ENCODE measurements around the gene CARS2.
"Not testable (repeated sequence)": the region's sequence is repeated elsewhere in the genome, so short reads cannot be mapped to it uniquely, and the experiment has no call there.

Gene CARS2

DNA sequence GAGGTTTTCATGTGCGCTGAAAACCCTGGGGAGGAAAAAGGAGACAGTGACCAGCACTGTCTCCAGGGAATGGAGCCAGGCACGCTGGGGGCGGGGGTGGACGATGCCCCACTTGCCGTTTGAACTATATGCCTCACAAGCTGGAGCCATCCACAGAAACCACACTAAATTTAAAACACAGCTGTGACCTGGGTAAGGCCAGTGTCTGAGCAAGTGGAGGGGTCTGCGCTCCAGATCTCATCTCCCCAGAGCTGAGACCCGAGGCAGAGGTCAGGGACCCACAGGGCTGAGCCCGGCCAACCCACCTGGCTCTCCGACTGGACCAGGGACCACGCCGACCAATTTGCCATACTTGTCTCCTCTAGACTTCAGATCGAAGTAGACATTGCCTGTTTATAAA lies 23.2 kb downstream of the CARS2 start:
- no peak for DNase-seq (ENCODE audit: low read depth in 2 of 2)

DNA sequence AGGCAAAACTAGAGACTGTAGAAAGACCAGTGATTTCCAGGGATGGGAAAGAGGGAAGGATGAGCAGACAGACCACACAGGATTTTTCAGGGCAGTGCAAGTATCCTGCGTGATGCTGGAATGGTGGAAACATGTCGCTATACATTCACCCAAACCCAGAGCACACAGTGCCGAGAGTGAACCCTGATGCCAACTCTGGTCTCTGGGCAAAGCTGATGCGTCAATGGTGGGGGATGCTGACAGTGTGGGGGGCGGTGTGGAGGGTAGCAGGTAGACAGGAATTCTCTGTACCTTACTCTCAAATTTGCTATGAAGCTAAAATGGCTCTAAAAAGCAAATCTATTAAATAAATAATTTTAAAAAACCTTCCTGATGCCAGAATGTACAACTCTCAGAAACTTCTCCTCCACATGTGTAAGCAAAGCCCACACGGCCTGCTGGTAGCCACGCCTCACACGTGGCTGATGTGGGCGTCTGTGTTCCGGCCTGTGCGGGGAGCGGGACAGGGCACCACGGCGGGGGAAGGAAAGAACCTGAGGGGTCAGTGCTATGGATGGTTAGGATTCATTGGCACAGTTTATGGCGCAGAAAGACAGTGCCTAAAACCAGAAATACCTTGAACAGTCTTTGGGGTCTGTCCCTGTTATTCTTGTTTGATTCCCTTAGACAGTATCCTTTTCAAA lies 23.9 kb downstream of the CARS2 start:
- no peak for DNase-seq (ENCODE audit: low read depth in 2 of 2)

DNA sequence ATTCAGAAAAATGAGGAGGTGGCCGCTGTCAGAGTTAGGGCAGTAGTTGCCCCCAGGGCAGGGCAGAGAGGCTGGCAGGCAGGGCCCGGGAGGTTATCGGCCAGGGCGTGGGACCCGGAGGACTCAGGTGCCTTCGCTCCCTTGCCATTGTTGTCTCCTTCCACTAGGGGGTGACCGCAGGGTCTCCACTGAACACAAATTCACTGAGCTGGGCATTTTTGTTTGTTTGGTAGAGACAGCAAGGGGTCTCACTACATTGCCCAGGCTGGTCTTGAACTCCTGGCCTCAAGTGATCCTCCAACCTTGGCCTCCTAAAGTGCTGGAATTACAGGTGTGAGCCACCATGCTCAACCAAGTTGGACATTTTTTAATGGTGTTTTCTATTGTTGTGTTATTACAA lies 25.1 kb downstream of the CARS2 start:
- no peak for DNase-seq (ENCODE audit: low read depth in 2 of 2)

DNA sequence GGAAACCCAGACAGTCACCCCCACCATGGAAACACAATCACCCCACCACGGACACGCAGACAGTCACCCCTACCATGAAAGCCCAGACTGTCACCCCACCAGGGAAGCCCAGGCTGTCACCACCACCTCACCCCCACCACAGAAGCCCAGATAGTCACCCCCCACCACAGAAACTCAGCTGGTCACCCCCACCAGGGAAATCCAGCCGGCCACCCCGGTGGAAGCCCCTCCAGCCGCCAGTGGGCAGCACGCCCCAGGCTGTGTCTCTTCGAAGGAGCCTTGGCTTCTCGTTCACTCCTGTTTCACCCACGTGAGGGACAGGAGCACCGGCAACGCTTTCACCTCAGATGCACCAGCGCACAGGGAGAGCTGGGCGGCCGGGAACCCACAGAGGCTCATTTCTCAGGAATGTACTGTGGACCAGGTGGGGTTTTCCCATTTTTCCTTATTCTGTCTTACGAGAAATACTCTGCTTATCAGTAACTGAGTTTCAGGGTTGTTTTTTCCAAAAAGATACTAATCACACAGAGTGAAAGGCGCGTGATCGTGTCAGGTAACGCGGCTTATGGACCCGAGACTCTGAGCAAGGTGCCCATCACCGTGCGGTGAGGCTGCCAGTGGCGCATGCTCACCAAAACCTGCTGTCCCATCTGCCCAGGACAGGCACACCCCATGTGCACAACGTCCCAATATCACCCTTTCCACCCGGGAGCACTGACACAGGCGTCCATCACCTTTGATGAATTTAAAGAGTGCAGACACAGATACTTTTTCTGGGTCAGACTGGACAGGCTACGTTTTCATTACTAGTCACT lies 28.0 kb downstream of the CARS2 start:
- peak in 1 of 2 donors; percentile 3 for DNase-seq (ENCODE audit: low read depth in 2 of 2)

DNA sequence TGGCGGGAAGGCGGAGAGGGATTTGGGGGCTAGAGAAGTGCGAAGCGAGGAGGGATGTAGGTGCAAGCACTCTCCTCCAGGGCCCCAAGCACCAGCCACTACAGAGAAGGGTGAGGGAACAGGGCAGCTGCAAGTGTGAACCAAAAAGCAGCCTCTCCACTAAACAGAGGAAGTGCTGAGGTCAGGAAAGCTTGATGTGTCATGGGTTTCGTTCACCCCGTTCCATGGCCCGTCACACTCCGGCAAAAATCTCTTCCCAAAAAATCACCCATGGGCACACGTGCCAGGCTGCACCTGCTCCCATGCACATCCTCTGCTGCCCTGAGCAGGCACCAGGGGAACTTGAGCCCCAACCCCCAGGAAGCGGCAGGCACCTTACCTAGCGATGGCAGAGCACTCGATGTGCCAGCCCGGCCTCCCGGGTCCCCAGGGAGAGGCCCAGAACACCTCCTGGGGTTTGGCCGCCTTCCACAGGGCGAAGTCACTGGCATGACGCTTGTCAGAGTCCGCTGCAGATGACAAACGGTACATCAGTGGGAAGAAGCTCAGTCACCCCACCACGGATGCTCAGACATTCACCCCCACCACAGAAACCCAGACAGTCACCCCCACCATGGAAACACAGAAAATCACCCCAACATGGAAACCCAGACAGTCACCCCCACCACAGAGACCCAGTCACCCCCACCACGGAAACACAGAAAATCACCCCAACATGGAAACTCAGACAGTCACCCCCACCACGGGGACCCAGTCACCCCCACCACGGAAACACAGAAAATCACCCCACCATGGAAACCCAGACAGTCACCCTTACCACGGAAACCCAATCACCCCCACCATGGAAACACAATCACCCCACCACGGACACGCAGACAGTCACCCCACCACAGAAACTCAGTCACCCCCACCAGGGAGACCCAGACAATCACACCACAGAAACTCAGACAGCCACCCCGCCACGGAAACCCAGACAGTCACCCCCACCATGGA lies 29.0 kb downstream of the CARS2 start:
- DNase-seq (ENCODE audit: low read depth in 2 of 2), result peak; percentile 19 to 26

DNA sequence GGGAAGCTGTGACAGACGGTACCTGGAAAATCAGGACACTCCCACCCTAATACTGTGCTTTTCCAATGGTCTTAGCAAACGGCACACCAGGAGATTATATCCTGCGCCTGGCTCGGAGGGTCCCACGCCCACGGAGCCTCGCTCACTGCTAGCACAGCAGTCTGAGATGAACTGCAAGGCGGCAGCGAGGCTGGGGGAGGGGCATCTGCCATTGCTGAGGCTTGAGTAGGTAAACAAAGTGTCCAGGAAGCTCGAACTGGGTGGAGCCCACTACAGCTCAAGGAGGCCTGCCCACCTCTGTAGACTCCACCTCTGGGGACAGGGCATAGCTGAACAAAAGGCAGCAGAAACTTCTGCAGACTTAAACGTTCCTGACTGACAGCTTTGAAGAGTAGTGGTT lies 36.1 kb downstream of the CARS2 start:
- not testable (repeated sequence) for DNase-seq (ENCODE audit: low read depth in 2 of 2)

DNA sequence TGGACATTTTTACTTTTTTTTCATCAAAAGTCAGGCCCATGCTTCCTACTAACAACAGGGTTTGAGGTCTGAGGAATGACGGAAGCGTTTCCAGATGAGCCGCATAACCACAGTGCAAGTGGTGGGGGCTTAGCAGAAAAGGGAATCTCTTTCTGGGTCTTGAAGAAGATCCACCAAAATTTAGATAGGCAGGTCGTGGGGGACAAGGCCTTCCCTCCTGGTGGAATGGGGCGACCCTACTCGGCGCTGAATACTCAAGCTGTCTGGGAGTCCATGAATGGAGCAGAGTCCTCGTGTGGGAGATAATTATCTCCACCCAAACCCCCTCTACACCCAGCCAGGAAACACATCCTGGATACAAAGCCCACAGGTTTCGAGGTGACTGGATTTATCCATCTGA lies 36.9 kb downstream of the CARS2 start:
- no peak for DNase-seq (ENCODE audit: low read depth in 2 of 2)

DNA sequence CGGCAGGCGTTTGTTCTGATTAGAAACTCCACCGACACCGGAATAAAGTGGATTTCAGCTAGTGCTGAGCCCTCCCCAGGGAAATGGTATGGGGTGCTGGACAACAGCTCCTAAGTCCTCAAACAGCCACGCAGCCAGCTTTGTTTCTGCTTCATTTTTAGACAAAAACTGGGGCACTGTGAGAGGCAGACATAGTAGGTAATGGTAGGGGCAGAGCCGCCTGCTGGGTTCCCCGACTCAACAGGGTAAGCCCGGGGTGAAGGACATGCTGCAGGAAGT lies 39.7 kb downstream of the CARS2 start:
- no peak for DNase-seq (ENCODE audit: low read depth in 2 of 2)

DNA sequence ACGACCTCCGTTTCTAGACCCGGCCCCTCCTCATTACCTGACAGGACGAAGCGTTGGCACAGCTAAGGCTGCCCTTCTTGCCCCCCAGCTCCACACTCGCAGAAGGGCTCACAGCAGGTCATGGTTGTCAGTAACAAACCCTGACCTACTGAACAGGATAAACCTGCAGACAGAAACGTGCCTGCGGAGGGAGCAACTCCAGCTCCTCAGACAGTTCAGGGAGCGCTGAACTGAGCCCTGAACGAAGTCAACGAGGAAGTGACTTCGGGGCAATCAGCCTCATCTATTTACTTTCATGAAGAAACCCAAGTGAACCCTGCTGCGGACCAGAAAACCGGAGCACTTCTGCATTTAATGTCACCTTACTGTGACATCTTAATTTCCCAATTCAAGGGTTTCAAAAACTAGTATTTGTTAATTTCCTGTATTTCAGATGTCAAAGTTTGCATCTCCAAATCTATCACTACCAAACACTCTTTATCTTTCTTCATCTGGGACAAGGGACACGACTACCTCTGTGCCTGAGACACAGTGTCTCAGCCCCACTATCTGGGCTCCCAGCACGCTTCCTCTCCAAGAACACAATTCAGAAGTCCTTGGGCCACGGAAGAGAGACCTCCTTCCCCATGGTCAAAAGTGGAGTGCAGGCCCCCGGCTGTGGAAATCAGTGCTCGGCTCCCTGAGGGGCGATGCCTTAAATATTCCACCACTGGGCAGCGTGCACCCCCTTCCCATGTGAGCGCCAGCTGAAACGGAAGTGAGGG lies 40.2 kb downstream of the CARS2 start:
- DNase-seq (ENCODE audit: low read depth in 2 of 2), result no peak

DNA sequence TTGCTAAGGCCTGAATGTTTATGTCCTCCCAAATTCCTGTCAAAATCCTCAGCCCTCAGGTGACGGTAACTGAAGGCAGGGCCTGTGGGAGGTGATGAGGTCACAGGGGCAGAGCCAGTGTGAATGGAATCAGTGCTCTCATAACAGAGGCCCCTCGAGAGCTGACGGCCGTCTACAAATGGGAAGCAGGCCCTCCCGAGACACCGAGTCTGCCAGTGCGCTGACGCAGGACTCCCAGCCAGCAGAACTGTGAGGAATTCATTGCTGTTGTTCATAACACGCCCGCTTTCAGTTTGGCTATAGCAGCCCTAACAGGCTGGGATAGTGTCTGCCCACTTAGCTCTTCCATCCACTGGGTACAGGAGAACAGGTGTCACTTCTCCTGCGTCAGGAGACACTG lies 41.2 kb downstream of the CARS2 start:
- DNase-seq (ENCODE audit: low read depth in 2 of 2), result no peak

DNA sequence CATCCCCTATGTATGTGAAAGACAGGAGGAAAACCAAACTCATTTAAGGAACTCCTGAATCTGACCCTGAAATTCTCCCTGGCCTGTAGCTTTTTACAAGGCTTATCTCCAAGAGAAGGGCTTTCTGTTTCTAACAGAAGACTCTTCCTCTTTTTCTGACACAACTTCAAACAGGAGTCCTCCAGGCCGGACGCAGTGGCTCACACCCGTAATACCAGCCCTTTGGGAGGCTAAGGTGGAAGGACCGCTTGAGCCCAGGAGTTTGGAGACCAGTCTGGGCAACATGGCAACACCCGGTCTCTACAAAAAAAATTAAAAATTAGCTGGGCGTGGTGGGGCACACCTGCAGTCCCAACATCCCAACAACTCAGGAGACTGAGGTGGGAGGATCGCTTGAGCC lies 41.9 kb downstream of the CARS2 start:
- DNase-seq (ENCODE audit: low read depth in 2 of 2), result no peak

DNA sequence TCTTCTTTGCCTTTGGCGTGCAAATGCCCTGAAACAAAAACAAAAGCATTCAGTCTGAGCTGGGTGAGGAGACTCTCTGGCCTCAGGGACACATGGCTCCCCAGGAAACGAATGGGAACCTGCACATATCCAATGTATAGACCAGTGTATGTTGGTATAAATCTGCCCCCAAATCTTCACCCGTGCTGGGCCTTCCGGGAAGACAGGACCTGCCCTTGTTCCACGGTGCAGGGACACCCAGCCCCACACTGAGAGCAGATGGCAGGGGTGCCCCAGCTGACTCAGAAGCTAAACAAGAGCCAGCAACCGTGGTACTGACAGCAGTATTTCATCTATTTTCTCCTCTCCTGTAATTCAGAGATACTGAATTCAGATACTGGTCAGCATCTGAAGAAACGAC lies 42.4 kb downstream of the CARS2 start:
- DNase-seq (ENCODE audit: low read depth in 2 of 2), result no peak

DNA sequence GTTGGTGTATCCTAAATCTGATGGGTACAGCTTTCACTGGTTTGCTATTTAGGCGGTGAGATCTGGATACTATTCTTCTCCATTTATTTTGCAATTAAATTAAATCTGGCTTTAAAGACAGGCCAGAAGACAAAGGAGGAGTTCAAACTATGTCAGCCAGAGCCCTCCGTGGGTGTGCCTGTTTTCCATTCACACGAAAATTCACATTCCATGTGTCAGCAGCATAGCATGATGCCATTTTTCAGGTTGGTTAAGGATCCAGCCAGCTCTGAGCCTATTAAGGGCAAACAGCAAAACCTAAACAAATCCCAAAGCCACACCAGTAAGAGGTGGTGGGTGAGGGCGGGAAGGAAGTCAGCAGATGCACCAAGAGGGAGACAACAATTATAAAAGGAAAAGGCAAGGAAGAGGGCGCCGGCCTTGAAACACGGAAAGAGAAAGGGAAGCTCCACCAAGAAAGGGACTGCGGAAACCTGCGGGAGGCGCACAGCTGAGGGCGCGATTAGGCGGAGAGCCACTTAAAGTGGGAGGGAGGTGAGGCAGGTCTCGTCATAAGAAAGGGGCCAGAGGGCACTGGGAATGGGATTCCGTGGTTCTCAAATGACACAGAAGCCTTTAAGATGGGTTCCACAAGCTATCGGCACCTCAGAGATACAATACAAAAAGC lies 43.0 kb downstream of the CARS2 start:
- no peak for DNase-seq (ENCODE audit: low read depth in 2 of 2)

DNA sequence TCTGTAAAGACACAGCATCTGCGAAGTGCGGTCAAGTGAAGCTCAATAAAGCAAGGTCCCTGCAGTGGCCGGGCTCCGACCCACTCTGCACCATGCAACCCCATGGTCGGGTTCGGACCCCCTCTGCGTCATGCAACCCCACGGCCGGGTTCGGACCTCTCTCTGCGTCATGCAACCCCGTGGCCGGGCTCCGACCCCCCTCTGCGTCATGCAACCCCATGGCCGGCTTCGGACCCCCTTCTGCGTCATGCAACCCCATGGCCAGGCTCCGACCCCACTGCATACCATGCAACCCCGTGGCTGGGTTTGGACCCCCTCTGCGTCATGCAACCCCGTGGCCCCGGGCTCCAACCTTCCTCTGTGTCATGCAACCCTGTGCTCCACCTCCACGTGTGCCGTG lies 43.8 kb downstream of the CARS2 start:
- no peak for DNase-seq (ENCODE audit: low read depth in 2 of 2)

DNA sequence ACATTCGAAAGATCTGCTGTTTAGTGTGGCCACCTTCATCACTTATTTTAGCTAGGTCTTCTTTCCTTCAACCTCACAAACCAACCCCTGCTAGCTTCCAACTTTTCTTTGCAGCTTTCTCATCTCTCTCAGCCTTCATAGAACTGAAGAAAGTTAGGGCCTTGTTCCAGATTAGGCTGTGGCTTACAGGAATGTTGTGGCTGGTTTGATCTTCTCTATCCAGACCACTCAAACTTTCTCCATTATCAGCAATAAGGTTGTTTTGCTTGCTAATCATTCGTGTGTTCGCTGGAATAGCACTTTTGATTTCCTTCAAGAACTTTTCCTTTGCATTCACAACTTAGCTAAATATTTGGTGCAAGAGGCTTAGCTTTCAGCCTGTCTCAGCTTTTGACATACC lies 44.7 kb downstream of the CARS2 start:
- no peak for DNase-seq (ENCODE audit: low read depth in 2 of 2)

DNA sequence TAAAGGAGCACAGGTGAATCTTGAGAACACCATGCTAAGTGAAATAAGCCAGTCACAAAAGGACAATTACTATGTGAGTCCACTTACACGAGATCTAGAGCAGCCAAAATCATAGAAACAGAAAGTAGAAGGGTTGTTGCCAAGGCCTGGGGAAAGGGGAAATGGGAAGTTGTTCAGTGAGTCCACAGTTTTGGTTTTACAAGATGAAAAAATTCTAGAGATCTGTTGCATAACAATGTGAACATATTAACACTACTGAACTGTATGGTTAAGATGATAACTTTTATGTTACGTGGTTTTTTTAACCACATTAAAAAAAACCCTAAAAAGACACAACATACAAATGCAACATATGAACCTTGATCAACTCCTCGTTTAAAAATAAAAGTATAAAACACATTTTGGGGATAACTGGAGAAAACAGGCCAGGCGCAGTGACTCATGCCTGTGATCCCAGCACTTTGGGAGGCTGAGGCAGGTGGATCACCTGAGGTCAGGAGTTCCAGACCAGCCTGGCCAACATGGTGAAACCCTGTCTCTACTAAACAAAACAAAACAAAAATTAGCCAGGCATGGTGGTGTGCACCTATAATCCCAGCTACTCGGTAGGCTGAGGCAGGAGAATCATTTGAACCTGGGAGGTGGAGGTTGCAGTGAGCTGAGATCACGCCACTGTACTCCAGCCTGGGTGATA lies 47.6 kb downstream of the CARS2 start:
- not testable (repeated sequence) for DNase-seq (ENCODE audit: low read depth in 2 of 2)

DNA sequence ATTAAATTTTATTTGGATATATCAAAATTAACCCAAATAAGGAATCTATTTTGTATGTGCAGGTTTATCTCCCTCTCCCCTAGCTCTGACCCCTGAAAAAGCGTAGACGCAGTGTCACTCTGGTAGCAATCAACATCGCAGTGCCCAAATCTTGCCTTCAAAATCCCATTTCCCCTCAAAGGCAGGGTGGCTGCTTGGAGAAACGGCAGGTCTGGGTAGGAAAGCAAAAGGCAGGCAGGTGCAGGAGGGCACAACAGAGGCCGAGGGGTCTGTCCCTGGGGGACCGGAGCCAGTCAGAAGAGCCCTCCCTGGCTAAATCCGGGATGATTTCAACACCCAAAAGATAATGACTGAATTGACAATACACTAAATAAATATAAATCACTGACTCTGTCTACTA lies 48.7 kb downstream of the CARS2 start:
- no peak for DNase-seq (ENCODE audit: low read depth in 2 of 2)

DNA sequence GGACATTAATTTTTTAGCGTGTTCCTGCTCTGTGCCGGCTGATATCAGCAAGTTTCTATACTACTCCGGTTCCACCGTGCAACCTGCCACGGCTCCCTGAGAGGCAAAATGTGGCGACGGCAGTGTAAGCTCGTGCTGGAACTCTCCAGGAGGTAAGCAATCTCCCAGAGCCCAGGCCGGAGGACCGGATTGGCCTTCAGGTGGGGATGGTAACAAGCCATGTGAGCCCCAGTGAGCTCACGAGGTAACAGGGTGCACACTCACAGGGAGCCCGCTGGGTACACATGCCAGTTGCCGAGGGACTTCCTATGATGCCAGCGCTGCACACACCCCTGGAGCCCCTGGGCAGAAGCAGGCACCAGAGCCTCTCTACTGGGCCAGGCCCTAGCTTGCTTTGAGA lies 52.1 kb downstream of the CARS2 start:
- DNase-seq (ENCODE audit: low read depth in 2 of 2), result no peak

DNA sequence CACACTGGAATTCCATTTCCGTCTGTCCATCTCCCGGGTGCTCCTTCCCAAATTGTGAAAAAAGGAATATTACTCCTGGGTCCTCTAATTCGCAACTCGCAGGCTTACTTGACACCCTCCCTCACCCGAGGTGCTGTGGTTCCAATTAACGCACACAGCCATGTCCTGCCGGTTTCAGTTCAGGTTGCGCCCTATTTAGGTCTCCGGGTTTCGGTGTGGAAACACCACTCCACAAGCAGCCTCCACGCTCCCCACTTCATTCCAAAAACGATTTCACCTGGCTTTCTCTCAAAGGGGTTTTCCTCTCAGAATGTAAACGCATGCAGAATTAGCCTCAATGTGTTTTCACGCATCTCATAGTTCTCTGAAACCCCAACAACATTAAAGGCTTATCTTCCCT lies 52.6 kb downstream of the CARS2 start:
- no peak for DNase-seq (ENCODE audit: low read depth in 2 of 2)

DNA sequence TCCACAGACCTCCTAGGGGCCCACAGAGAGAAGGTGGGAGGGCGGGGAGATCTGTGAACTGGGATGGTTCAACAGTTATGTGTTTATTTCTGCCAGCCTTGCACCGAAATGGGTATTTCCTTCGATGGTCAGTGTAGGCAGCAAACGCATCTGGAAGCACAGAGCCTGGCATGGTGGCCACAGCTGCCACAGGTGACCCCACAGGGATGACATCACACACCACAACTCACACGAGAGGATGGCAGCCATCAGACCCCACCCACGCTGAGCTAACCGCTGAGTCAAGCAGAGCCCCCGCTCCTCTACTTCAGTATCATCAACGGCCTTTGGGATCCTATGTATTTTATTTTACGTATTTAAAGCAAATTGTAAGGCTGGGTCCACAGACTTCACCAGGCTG lies 53.2 kb downstream of the CARS2 start:
- no peak for DNase-seq (ENCODE audit: low read depth in 2 of 2)
